ENCODE measurements around the gene LAS1L.
"Not testable (repeated sequence)": the region's sequence is repeated elsewhere in the genome, so short reads cannot be mapped to it uniquely, and the experiment has no call there.

Gene LAS1L

DNA sequence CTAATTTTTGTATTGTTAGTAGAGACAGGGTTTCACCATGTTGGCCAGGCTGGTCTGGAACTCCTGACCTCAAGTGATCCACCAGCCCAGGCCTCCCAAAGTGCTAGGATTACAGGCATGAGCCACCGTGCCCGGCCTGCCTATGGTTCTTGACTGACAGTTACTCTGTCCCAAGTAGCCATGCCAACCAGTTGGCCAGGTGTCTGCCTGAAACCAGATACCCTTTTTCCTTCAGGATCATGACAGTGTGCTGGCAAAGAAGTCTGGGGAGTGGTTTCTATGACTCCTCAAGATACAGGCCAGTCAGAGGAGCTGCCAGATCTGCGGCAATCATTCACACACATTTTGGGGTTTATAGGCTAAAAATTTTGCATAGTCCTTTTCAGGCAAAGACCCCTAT is 1.7 kb upstream of the LAS1L start:
- Mint-ChIP-seq H3K36me3 (peaks cover 4% of the 10 kb centered on the region), H3K4me3 (no peak overlapping the region), H3K27ac (no peak overlapping the region), H3K27me3 (peaks cover 2% of the 10 kb centered on the region), H3K4me1 (peaks cover 17% of the 10 kb centered on the region), H3K9me3 (no peaks in the 10 kb centered on the region)
- DNase-seq (ENCODE audit: low spot score in 2 of 2) = no peak
- no peak for ATAC-seq (ENCODE audit: low read depth)

DNA sequence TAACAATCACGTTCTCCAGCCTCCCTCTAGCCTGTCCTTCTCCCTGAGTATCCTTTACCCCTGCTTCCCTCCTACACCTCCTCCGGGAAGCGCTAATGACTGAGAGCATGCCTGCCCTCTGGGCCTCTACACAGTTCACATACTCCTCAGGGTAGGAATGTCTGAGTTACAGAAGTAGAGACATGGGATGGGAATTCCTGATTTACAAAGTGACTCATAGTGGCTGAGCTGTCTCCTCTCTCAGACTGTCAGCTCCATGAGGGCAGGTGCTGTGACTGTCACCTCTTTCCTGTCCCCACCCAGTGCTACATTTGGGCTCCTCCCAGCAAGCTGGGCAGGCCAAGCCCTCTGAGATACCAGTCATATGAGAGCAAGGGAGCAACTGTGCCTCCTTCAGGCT is 2.6 kb downstream of the LAS1L start:
- DNase-seq (ENCODE audit: low spot score in 2 of 2) = no peak
- Mint-ChIP-seq H3K27ac (no peak overlapping the region), H3K27me3 (no peaks in the 10 kb centered on the region), H3K4me1 (peaks cover 21% of the 10 kb centered on the region), H3K4me3 (no peak overlapping the region), H3K36me3 (peaks cover 9% of the 10 kb centered on the region), H3K9me3 (no peaks in the 10 kb centered on the region)
- no peak for ATAC-seq (ENCODE audit: low read depth)

DNA sequence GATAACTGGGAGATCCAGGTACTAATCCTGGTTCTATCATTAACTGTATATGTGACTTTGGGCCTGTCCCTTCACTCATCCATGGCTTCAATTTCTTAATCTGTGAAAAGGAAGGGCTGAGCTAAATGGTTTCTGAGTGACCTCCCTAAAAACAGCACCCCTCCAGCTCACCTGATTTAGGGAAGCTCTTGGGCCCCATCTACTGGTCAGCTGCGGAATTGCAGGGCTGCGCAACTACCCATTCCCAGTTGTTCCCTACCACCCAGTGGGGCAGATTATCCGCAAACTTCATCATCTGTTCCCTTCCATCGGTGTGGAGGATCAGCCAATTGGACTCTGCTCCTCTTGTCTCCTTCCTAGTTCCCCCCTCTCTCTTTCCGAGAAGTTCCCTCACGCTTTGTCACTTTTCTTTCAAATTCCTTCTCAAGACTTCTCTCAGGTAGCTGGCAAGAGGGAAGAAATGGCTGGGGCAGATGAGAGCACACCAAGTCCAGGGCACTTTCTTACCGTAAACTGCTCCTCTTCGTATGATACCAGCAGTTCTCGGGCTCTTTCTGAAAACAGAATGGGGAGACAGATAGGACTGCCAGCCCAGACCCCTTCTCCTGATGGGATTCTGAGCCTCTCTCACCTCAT is 5.8 kb downstream of the LAS1L start:
- Mint-ChIP-seq H3K36me3 (peaks cover 14% of the 10 kb centered on the region), H3K27ac (no peak overlapping the region), H3K4me3 (no peak overlapping the region), H3K9me3 (no peaks in the 10 kb centered on the region), H3K27me3 (no peaks in the 10 kb centered on the region), H3K4me1 (peaks cover 20% of the 10 kb centered on the region)
- DNase-seq (ENCODE audit: low spot score in 2 of 2) (peak; percentile 37 to 68), ATAC-seq (ENCODE audit: low read depth) (peak; percentile 51)

DNA sequence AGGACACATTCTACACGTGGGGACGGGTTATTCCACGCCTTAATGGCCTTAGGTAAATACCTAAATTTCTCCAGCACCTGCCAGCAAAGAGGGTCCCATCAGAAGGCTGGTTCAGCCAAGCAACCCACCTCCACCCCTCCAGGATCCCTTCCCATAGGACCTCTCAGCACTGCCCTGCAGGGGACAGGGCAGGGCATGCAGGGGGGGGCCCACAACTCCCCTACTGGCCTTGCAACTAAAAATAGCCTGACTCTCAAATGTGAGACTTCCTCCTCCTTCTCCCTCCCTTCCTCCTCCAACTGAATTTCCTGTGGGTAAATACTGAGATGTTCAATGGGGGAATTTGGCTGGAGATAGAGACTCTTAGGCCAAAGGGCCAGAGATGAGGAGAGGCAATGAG is 6.3 kb downstream of the LAS1L start:
- Mint-ChIP-seq H3K27me3 (no peaks in the 10 kb centered on the region), H3K4me1 (peaks cover 17% of the 10 kb centered on the region), H3K9me3 (no peaks in the 10 kb centered on the region), H3K4me3 (no peak overlapping the region), H3K27ac (no peak overlapping the region), H3K36me3 (peaks cover 14% of the 10 kb centered on the region)
- ATAC-seq (ENCODE audit: low read depth) (no peak), DNase-seq (ENCODE audit: low spot score in 2 of 2) (no peak)

DNA sequence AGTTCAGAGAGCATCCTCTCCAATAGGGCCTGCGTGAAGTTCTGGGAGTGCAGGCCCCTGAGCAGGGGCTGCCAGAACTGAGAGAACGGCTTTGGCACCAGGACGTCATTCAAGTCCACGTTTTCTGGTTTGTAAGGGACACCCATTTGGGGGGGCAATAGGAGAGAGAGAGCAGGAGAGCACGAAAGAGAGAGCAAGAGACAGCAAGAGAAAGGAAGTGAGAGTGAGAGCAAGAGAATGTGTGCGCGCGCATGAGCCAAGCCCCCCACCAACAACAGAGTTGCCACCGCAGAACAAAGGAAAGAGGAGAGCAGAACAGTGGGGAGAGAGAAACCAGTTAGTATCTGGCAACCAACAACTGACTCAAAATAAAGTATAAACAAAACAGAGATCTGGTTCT is 10.4 kb downstream of the LAS1L start:
- H3K27ac Mint-ChIP-seq = peak overlapping the region; percentile 53
- peaks cover 32% of the 10 kb centered on the region for H3K36me3 Mint-ChIP-seq
- no peak for ATAC-seq (ENCODE audit: low read depth)
- H3K27me3 Mint-ChIP-seq = no peaks in the 10 kb centered on the region
- DNase-seq (ENCODE audit: low spot score in 2 of 2) = no peak
- no peak overlapping the region for H3K4me3 Mint-ChIP-seq
- no peaks in the 10 kb centered on the region for H3K9me3 Mint-ChIP-seq
- peaks cover 8% of the 10 kb centered on the region for H3K4me1 Mint-ChIP-seq

DNA sequence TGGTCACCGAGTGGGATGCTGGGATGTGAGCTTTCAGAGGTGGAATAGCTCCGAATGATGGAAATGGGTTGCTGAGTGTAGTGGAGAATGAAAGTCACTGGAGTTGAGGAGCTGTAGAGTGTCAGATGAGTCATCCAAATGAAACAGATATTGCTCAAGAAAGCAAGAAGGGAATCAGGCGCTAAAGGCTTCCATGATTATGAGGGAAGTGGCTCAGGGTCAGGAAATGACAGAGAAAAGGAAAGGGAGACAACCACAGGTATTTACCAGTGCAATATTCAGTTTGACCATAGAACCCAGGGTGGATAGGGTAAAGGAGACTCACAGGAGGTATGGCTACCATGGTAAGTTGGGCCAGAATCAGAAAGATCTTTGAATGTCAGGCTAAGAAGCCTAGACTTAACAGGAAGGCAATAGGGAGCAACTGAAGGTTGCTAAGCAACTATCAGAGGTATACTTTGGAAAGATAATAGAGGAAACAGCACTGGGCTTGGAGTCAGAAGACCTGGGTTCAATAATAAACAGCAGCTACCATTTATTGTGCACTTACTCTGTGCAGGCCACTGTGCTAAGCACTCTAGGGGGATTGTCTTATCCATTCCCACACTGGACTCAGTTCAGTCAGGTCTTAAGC is 11.7 kb downstream of the LAS1L start:
- Mint-ChIP-seq H3K4me3 (no peak overlapping the region), H3K9me3 (no peaks in the 10 kb centered on the region), H3K36me3 (peaks cover 31% of the 10 kb centered on the region), H3K27ac (no peak overlapping the region), H3K4me1 (peaks cover 3% of the 10 kb centered on the region), H3K27me3 (no peaks in the 10 kb centered on the region)
- ATAC-seq (ENCODE audit: low read depth) = no peak
- no peak for DNase-seq (ENCODE audit: low spot score in 2 of 2)

DNA sequence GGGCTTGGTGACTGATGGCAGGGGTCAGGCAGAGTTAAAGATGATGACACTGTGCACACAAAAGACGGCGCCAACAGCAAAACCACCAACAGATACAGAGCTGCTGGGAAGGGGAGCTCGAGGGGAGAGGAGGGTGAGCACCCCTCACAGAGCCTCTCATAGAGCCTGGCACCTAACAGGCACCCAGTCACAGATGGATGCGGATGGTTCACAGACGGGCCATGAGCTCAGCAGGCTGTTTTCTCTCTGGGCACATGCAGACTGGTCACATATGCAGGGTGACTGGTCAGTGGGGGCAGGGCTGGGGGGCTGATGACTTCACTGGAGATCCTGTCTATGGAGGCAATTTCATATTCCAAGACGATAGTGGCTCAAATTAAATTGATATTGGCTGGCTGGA is 15.1 kb downstream of the LAS1L start:
- DNase-seq (ENCODE audit: low spot score in 2 of 2); H3K4me3 Mint-ChIP-seq; H3K27me3 Mint-ChIP-seq; ATAC-seq (ENCODE audit: low read depth); H3K9me3 Mint-ChIP-seq; H3K27ac Mint-ChIP-seq; H3K4me1 Mint-ChIP-seq: not testable (repeated sequence)
- H3K36me3 Mint-ChIP-seq = peaks cover 28% of the 10 kb centered on the region

DNA sequence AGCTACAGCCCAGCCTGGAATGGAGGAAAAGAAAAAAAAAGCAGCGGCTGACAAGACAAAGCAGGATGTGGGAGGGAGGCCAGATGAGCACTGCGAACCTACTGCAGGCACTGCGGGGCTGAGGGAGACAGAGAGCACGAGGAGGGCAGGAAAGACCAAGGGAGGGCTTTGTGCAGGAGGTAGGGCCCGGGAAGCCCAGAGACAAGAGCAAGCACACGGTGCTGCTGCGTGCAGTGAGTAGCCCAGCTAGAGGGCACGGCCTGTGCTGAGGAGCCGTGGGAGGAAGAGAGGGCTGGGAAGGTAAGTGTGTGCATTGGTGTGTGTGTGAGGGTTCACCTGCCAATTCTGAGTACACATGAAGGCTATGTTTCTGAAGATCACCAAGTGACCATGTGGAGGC is 15.6 kb downstream of the LAS1L start:
- not testable (repeated sequence) for ATAC-seq (ENCODE audit: low read depth); H3K9me3 Mint-ChIP-seq; DNase-seq (ENCODE audit: low spot score in 2 of 2); H3K4me1 Mint-ChIP-seq; H3K27me3 Mint-ChIP-seq; H3K4me3 Mint-ChIP-seq; H3K27ac Mint-ChIP-seq
- peaks cover 25% of the 10 kb centered on the region for H3K36me3 Mint-ChIP-seq

DNA sequence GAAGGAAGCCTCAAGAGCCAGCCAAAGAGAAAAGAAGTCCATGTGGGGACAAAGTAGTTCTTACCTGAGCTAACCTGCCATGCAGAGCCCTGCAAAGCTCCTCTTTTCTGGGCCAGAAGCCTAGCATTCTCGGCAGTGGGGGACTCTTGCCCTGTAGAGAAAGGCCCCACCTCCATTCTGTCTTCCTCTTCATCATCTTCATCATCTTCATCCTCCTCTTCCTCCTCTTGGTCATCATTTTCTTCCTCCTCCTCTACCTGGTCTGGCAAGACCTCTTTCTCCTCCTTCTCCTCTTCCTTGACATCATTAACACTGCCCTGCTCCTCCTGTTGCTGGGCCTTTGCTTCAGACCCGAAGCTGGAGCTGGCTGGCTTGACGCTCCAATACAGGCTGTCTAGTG is 16.7 kb downstream of the LAS1L start:
- no peak overlapping the region for H3K4me3 Mint-ChIP-seq
- ATAC-seq (ENCODE audit: low read depth) = no peak
- H3K9me3 Mint-ChIP-seq = no peaks in the 10 kb centered on the region
- no peak for DNase-seq (ENCODE audit: low spot score in 2 of 2)
- H3K4me1 Mint-ChIP-seq = peaks cover 3% of the 10 kb centered on the region
- H3K36me3 Mint-ChIP-seq = peaks cover 23% of the 10 kb centered on the region
- no peak overlapping the region for H3K27ac Mint-ChIP-seq
- H3K27me3 Mint-ChIP-seq = no peaks in the 10 kb centered on the region

DNA sequence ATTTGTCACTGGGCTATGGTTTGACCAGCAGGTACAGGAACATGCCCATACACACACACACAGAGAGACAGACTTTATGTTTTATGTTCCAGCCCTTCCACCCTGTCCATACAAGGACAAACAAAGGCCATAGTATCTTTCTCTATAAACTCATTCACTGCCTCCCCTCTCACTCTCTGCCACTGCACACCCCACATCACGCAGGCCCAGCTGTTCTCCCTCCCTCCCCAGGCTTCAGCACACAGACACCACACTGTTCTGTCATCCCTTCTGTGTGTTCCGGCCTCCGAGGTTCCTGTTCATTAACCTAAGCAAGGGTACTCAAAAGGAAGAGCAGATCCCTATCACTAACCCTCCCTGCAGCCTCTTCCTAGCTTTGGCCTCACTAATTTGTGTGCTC is 17.8 kb downstream of the LAS1L start:
- ATAC-seq (ENCODE audit: low read depth) (no peak), DNase-seq (ENCODE audit: low spot score in 2 of 2) (no peak)
- no peak overlapping the region for H3K4me3 Mint-ChIP-seq
- no peaks in the 10 kb centered on the region for H3K27me3 Mint-ChIP-seq
- H3K27ac Mint-ChIP-seq = no peak overlapping the region
- H3K36me3 Mint-ChIP-seq = peaks cover 15% of the 10 kb centered on the region
- H3K9me3 Mint-ChIP-seq = no peaks in the 10 kb centered on the region
- no peaks in the 10 kb centered on the region for H3K4me1 Mint-ChIP-seq

DNA sequence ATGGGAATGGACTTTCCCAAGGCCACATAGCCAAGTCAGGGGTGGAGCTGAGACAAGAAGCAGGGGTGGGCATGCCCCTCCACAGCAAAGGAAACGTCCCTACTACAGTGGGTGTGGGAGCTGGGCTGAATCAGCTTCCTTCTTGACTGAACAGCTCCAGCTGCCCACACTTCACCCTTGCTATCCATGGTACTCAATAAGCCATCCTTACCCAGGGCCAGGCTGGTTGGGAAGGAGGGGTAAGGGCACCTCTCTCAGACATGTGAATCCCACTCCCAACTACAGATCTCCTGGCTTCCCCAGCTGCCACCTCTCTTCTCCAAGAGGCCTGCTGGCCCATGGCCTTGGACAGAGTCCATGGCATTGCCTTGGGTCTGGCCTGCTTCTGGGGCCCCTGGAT is 21.0 kb downstream of the LAS1L start:
- ATAC-seq (ENCODE audit: low read depth) (no peak), DNase-seq (ENCODE audit: low spot score in 2 of 2) (no peak)
- Mint-ChIP-seq H3K4me1 (no peaks in the 10 kb centered on the region), H3K27me3 (no peaks in the 10 kb centered on the region), H3K9me3 (no peaks in the 10 kb centered on the region), H3K36me3 (peaks cover 7% of the 10 kb centered on the region), H3K27ac (no peak overlapping the region), H3K4me3 (no peak overlapping the region)

DNA sequence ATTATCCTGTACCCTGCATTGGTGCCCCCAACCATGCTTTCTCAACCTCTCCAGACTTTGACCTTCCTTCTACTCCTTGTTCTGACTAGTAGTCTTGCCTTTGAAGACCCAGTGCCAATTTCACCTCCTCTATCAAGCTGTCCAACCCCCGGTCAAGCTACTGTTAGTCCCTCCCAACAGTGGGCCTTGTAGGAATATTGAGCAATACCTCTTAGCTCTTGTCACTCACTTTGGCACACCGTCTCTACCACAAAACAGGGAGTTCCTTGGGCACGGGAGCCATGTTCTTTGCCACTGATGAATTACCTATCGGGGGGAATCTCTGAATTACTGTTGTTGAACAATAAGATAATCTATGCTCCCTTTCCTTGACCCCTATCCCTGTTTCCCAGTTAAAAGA is 25.2 kb downstream of the LAS1L start:
- Mint-ChIP-seq H3K27ac (no peak overlapping the region), H3K4me1 (no peaks in the 10 kb centered on the region), H3K27me3 (no peaks in the 10 kb centered on the region), H3K36me3 (peaks cover 9% of the 10 kb centered on the region), H3K4me3 (no peak overlapping the region), H3K9me3 (no peaks in the 10 kb centered on the region)
- no peak for ATAC-seq (ENCODE audit: low read depth)
- DNase-seq (ENCODE audit: low spot score in 2 of 2) = no peak

DNA sequence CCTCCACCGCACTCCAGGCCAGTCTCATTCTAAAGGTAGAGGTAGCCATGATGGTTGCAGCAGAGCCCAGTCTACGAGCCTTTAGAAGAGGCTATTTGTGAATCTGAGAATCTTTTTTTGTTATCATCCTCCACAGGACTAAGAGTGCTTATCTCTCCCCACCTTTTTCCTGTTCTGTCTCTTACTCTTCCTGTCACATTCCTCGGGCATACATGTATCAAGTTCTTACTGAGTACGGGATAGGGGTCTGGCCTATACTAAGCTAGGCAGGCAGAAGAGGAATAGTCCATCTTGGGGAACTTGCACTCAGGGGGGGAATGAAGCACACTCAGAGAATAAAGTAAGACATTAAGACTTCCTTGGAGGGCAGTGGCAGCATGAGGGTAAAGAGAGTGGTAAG is 25.7 kb downstream of the LAS1L start:
- no peak overlapping the region for H3K4me3 Mint-ChIP-seq

DNA sequence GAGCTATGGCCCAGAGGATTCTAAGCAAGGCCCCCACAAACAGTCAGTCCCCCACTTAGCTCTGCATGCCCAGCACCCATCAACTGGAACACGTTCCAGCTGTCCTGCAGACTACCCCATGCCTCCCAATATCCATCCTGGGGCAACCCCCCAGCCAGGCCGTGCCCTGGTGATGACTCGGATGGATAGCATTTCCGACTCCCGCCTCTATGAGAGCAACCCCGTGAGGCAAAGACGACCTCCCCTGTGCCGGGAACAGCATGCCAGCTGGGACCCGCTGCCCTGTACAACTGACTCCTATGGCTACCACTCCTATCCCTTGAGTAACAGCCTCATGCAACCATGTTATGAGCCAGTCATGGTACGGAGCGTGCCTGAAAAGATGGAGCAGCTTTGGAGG is 32.0 kb downstream of the LAS1L start:
- H3K9me3 Mint-ChIP-seq = no peaks in the 10 kb centered on the region
- H3K4me3 Mint-ChIP-seq = no peak overlapping the region
- no peak for DNase-seq (ENCODE audit: low spot score in 2 of 2)
- H3K27me3 Mint-ChIP-seq = no peaks in the 10 kb centered on the region
- H3K27ac Mint-ChIP-seq = no peak overlapping the region
- peaks cover 8% of the 10 kb centered on the region for H3K36me3 Mint-ChIP-seq
- H3K4me1 Mint-ChIP-seq = peaks cover 2% of the 10 kb centered on the region
- no peak for ATAC-seq (ENCODE audit: low read depth)

More for the DNA sequence above, 25.7 kb downstream of the LAS1L start:
- ATAC-seq (ENCODE audit: low read depth) (no peak), DNase-seq (ENCODE audit: low spot score in 2 of 2) (no peak)
- H3K27me3 Mint-ChIP-seq = no peaks in the 10 kb centered on the region
- H3K36me3 Mint-ChIP-seq = peaks cover 9% of the 10 kb centered on the region
- H3K27ac Mint-ChIP-seq = no peak overlapping the region
- H3K9me3 Mint-ChIP-seq = no peaks in the 10 kb centered on the region
- H3K4me1 Mint-ChIP-seq = no peaks in the 10 kb centered on the region

DNA sequence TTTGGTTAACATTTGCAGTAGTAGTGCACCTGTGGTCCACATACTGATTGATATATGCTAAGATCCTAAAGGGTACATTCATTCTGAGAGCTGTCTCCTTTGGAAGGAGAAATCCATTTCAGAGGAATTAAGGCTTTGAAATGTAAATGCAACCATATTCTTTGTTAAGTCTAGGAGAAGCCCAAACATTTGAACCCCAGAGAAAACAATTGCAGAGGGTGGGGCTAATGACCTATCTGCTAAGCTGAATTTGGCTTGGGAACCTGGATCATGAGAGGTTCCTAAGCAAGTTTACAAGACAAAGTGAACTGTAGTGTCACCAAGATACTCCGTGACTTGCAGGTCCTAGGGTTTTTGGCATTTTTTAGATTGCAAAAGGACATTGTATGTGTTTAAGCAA is 41.2 kb downstream of the LAS1L start:
- Mint-ChIP-seq H3K9me3 (no peaks in the 10 kb centered on the region), H3K4me3 (no peak overlapping the region), H3K36me3 (peaks cover 5% of the 10 kb centered on the region), H3K27ac (no peak overlapping the region), H3K4me1 (no peaks in the 10 kb centered on the region), H3K27me3 (no peaks in the 10 kb centered on the region)
- DNase-seq (ENCODE audit: low spot score in 2 of 2) (no peak), ATAC-seq (ENCODE audit: low read depth) (no peak)
